Astrocyte (in vitro differentiated cells and primary cell): ENCODE measurements around the gene DPF3.

Experiments used
- EZH2 ChIP-seq: IDR thresholded peaks from 2 replicates; pipeline ENCODE4 v1.6.1; 2012; ENCODE audit warnings: mild to moderate bottlenecking, low read length, inconsistent platforms; ENCODE audit not compliant: insufficient read depth
- TF ChIP-seq, protein P1 (sequence below): IDR thresholded peaks from 2 replicates; pipeline ENCODE4 v1.5.1; 2011; ENCODE audit warnings: low read depth, mild to moderate bottlenecking, inconsistent platforms, low read length, moderate library complexity; ENCODE audit not compliant: insufficient read depth

DNA sequence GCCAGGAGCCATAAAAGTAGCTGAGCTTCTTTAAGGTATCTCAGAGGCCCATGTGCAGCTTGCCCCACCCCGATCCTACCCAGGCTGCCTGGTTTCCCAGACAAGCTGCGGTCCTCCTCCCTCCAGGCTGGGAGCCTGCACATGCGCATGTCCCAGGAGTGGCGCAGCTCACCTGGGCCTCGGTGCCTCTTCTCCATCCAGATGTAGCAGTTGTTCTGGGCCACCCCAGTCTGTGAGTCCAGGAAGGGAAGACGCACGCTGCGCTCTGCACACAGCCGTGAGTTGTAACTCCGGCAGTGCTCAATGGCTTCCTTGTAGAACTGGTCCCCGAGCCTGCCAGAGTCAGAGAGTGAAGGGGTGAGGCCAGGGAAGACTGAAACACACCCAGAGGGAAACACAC lies 122.3 kb downstream of the DPF3 start:
- TF ChIP-seq, protein P1, sequence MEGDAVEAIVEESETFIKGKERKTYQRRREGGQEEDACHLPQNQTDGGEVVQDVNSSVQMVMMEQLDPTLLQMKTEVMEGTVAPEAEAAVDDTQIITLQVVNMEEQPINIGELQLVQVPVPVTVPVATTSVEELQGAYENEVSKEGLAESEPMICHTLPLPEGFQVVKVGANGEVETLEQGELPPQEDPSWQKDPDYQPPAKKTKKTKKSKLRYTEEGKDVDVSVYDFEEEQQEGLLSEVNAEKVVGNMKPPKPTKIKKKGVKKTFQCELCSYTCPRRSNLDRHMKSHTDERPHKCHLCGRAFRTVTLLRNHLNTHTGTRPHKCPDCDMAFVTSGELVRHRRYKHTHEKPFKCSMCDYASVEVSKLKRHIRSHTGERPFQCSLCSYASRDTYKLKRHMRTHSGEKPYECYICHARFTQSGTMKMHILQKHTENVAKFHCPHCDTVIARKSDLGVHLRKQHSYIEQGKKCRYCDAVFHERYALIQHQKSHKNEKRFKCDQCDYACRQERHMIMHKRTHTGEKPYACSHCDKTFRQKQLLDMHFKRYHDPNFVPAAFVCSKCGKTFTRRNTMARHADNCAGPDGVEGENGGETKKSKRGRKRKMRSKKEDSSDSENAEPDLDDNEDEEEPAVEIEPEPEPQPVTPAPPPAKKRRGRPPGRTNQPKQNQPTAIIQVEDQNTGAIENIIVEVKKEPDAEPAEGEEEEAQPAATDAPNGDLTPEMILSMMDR: no peak
- no peak for TF ChIP-seq EZH2
